ENCODE measurements around the gene NTSR1.

DNA sequence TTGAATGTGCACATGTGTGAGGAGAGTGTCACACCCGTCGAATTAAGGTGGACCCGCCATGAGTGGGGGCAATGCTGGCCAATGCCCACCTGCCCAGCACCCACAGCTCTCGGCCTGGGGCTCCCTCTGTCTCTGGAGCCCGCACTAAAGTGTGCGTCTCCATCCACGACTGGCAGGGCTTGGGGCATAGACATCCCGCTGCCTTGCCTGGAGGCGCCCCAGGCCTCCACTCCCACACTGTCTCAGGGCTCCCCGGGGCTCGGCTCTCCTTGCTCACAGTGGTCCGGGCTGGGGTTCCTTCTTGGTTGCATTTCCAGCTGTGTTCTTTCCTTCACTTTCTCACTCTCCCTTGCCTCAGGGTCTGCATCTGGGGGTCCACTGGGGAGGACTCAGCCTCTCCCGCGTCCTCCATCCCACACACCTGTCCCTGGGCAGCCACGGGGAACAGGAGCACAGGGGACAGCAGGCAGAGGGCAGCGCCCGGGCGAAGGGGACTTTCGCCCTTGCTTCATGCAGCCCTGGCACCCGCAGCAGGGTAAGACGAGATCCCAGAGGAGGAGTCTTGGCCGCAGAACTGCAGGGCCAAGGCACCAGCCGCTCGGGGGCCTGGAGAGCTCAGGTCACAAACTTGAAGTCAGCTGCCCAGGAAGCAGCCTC, 67.5 kb downstream of the NTSR1 start:
- TF ChIP-seq CTCF (IDR thresholded peaks at IDR 0.05 in 4 of 5, conservative IDR thresholded peaks at IDR 0.05 in 1 of 5) (no peak), POLR2A (IDR thresholded peaks at IDR 0.05) (no peak)
